ENCODE data around the gene TOR4A. TPM values are rescaled to one million over a fixed set of nuclear protein-coding genes. Genes with fewer than 3 reads are reported as not detected.

The TOR4A gene
- total and polyA plus RNA-seq, 9 of the 15 experiments (the other 6 are each of a cell fraction or from before 2014, with no cell fraction given): 3.9 to 49.2 (median 8.8) TPM

GRCh38 chr9:137254624-137255447 is 22.7 kb upstream of the TOR4A start, which contains the start of gene NELFB (continued):
- TF ChIP-seq MTA2 (IDR thresholded peaks at IDR 0.05; ENCODE audit: low read depth) (no peak), DACH1 (IDR thresholded peaks at IDR 0.05; ENCODE audit: partially characterized antibody) (no peak)

GRCh38 chr9:137255448-137256114 is 21.9 kb upstream of the TOR4A start:
- H3K9ac ChIP-seq (ENCODE audit: insufficient read depth in 1 of 2, low read depth in 2 of 2, low read length in 2 of 2): peak overlapping the region; percentile 90 to 95
- peaks cover 31% of the 10 kb centered on the region for H3K36me3 ChIP-seq (ENCODE audit: control insufficient read depth, insufficient read depth, low read length)
- peak overlapping the region; percentile 100 for H3K4me3 ChIP-seq
- POLR2A ChIA-PET: interaction anchor here (0.8 to 8.3 kb wide), 3 partner anchors 13 to 57 kb away, joined by 3 to 221 read pairs (median 4); partner anchors contain the start of gene TUBB4B
- ATAC-seq (peak; percentile 51), DNase-seq (ENCODE audit: extremely low read depth in 1 of 4, low spot score in 3 of 4) (peak in 2 of 4 experiments; percentile 11 to 66), FAIRE-seq (no peak)
- no peaks in the 10 kb centered on the region; the same call in 1 of the 2 replicates for H4K20me1 ChIP-seq (replicated peaks; ENCODE audit: control insufficient read depth, insufficient read depth, low read length)
- intact Hi-C loops (cut with micrococcal nuclease) (loop anchor here (2.0 kb wide), 2 partner anchors 15 to 21 kb away; partner anchors contain the start of genes TOR4A and TUBB4B), in situ Hi-C loops (cut with MboI) (no loop called here)
- no peaks in the 10 kb centered on the region for H3K27me3 ChIP-seq (ENCODE audit: control insufficient read depth in 2 of 2, insufficient read depth in 2 of 2, low read length in 2 of 2)
- peaks cover 13 to 63% of the 10 kb centered on the region in 2 experiments for H3K4me1 ChIP-seq (replicated peaks in 1 of 2; ENCODE audit: control insufficient read depth in 2 of 2, insufficient read depth in 2 of 2, low read length in 2 of 2)
- WGBS (ENCODE audit: insufficient coverage, low coverage, missing lambda C conversion rate): 1% methylated on average over 36 of the region's 51 CpGs
- no peaks in the 10 kb centered on the region for H3K9me3 ChIP-seq (replicated peaks; ENCODE audit: control insufficient read depth, insufficient read depth, low read depth, low read length)
- H3K79me2 ChIP-seq (ENCODE audit: control insufficient read depth, insufficient read depth, low read length): peaks cover 39% of the 10 kb centered on the region
- peak overlapping the region; percentile 79 for H2AFZ ChIP-seq (ENCODE audit: low read depth, low read length)
- H3K4me2 ChIP-seq (ENCODE audit: insufficient read depth, low read length): peak overlapping the region; percentile 97
- CTCF ChIA-PET (ENCODE audit: low intra/inter-chr PET ratio): interaction anchor here (1.1 kb wide), 1 partner anchor 19 kb away, joined by 3 read pairs; no protein-coding TSS in a partner anchor
- H3K9me1 ChIP-seq (ENCODE audit: control insufficient read depth, insufficient read depth, low read length): no peaks in the 10 kb centered on the region
- BruUV-seq (replicated peaks): no TSS peak
- peak overlapping the region; percentile 82 for H3K27ac ChIP-seq (ENCODE audit: extremely low read depth, low read depth, low read length)
- TF ChIP-seq HOMEZ (CRISPR knock-in tag; IDR thresholded peaks at IDR 0.05) (no peak), NONO (IDR thresholded peaks at IDR 0.05; ENCODE audit: low read depth in 2 of 2, low read length in 1 of 2) (peak in 1 of 2 experiments; percentile 50; a peak in 1 of 4 replicates), TAL1 (IDR thresholded peaks at IDR 0.05) (no peak), ZNF77 (CRISPR knock-in tag; IDR thresholded peaks at IDR 0.05) (no peak), RBFOX2 (IDR thresholded peaks at IDR 0.05; ENCODE audit: low read depth, low read length) (peak; percentile 19), ZBTB7A (IDR thresholded peaks at IDR 0.05; ENCODE audit: borderline replicate concordance, control insufficient read depth, low read depth, low read length) (0 out of 2 replicates have a peak, but pooled peaks have one; percentile 2), ZBTB11 (CRISPR knock-in tag; IDR thresholded peaks at IDR 0.05) (peak in 1 of 3 experiments; percentile 98; a peak in 2 of 6 replicates), FIP1L1 (IDR thresholded peaks at IDR 0.05; ENCODE audit: low read depth, low read length, poor library complexity, severe bottlenecking) (peak; percentile 8), KDM5B (IDR thresholded peaks at IDR 0.05; ENCODE audit: insufficient replicate concordance, low read depth, low read length) (peak; percentile 32)
